HEK293T (cell line): ENCODE data around the gene SNAPC1.

Source experiments
- ARNT ChIP-seq: fragments of 450-650 bp; IDR thresholded peaks from 2 replicates; pipeline ENCODE4 v1.6.1; 2017; ENCODE audit warnings: mild to moderate bottlenecking
- BHLHE40 ChIP-seq: fragments of 450-650 bp; IDR thresholded peaks from 2 replicates; pipeline ENCODE4 v1.6.1; 2016; ENCODE audit warnings: mild to moderate bottlenecking, moderate library complexity, borderline replicate concordance
- ELF4 ChIP-seq: fragments of 450-650 bp; IDR thresholded peaks from 2 replicates; pipeline ENCODE4 v1.6.1; 2017; ENCODE audit warnings: antibody characterized with exemption
- HDGF ChIP-seq: fragments of 450-650 bp; IDR thresholded peaks from 2 replicates; pipeline ENCODE4 v1.6.1; 2017; ENCODE audit warnings: antibody characterized with exemption, borderline replicate concordance
- LEF1 ChIP-seq: fragments of 450-650 bp; IDR thresholded peaks from 2 replicates; pipeline ENCODE4 v1.6.1; 2017; ENCODE audit warnings: mild to moderate bottlenecking, borderline replicate concordance
- NFRKB ChIP-seq: fragments of 450-650 bp; IDR thresholded peaks from 2 replicates; pipeline ENCODE4 v1.6.1; 2016; ENCODE audit warnings: mild to moderate bottlenecking, moderate library complexity
- SUZ12 ChIP-seq: fragments of 450-650 bp; IDR thresholded peaks from 2 replicates; pipeline ENCODE4 v1.6.1; 2016; ENCODE audit warnings: mild to moderate bottlenecking
- TARDBP ChIP-seq: fragments of 450-650 bp; IDR thresholded peaks from 2 replicates; pipeline ENCODE4 v1.6.1; 2016
- ZNF384 ChIP-seq: fragments of 450-650 bp; IDR thresholded peaks from 2 replicates; pipeline ENCODE4 v1.6.1; 2016

DNA sequence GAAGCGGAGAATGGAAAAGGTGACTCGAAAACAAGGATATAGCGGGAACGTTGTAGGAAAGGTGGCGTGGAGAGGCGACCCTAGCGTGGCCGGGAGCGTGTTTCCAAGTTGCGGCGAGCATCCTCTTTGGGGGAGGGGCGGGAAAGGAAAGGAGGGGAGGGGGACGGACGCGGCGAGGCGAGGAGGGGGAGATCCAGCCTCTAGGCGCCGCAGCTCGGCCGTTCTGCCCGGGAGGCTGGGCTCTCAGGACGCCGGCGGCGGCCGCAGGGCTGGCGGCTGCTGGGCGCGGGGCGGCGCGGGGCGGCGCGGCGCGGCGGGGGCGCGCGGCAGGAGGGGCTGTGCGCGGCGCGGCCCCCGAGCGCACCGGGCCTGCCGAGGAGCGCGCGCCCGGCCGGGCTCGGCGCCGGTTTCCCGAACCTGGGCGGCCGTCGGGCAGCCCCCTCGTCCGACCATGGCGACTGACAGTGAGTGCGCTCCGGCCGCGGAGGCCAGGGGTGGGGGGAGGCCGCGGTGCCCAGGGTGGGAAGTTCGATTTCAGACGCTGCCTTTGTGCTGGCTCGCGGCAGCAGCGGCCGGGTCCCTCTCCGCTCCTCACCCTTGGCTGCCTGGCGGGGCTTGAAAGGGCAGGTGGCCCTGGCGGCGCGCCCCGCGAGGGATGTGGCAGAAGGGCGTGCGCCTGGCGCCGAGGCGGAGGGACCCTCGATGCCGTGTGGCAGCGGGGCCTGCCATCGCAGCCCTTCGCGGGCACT, 50.3 kb downstream of the SNAPC1 start, which contains the start of gene SYT16:
- TF ChIP-seq TARDBP, result no peak
- no peak for TF ChIP-seq LEF1
- TF ChIP-seq BHLHE40, result no peak
- no peak for TF ChIP-seq SUZ12
- no peak for TF ChIP-seq ELF4
- no peak for TF ChIP-seq ZNF384
- no peak for TF ChIP-seq HDGF
- no peak for TF ChIP-seq ARNT
- TF ChIP-seq NFRKB, result no peak
